22Rv1 (cell line): ENCODE results near the gene PDIA5.

ENCODE experiments used
- ZFX ChIP-seq: fragments of 450-650 bp; IDR thresholded peaks from 2 replicates; pipeline ENCODE4 v1.6.1; 2017; ENCODE audit warnings: antibody characterized with exemption, borderline replicate concordance
- TF ChIP-seq, protein P1 (sequence below): fragments of 450-650 bp; IDR thresholded peaks from 2 replicates; pipeline ENCODE4 v1.5.1; 2017; ENCODE audit warnings: mild to moderate bottlenecking

DNA sequence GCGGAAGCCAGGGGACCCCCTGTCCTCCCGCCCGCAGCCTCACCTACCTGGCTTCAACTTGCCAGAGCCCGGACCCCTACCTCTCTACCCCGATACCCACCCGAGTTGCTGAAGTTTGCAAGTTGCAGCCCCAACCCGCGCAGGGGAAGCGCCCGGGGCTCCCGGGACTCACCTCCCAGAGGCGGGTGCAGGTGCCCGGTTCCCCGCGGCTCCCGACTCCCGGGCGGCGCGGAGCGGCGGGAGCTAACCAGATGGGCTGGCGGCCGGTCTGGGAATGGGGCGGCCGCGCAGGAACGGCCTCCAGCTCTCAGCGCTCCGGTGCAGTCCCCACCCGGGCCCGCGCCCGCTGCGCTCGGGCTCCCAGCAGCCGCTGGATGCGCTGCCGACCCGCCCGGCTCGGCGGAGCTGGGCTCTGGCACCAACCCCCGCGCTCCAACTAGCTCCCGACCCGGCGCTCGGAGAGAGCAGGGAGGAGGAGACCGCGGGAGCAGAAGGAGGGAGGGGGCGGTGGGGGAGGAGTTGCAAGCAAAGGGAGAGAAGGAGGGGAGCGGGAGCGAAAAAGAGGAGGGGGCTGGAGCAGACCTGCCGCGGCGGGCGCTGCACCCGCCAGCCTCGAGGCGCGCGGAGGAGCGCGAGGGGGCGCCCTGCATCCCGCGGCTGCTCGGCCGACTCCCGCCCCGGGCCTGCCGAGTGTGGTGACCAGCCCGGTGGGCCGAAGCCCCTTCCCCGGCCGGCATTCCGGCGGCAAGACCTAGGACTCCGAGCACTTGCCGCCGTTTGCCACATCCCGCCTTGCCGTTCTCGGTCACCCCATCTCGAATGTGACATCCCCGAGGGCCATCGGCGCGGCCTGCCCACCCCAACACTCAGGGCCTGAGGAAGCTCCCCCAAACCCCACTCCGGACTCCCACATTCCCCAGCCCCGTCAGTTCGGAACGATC lies 39.3 kb upstream of the PDIA5 start, which contains the start of gene SEMA5B:
- TF ChIP-seq, protein P1, sequence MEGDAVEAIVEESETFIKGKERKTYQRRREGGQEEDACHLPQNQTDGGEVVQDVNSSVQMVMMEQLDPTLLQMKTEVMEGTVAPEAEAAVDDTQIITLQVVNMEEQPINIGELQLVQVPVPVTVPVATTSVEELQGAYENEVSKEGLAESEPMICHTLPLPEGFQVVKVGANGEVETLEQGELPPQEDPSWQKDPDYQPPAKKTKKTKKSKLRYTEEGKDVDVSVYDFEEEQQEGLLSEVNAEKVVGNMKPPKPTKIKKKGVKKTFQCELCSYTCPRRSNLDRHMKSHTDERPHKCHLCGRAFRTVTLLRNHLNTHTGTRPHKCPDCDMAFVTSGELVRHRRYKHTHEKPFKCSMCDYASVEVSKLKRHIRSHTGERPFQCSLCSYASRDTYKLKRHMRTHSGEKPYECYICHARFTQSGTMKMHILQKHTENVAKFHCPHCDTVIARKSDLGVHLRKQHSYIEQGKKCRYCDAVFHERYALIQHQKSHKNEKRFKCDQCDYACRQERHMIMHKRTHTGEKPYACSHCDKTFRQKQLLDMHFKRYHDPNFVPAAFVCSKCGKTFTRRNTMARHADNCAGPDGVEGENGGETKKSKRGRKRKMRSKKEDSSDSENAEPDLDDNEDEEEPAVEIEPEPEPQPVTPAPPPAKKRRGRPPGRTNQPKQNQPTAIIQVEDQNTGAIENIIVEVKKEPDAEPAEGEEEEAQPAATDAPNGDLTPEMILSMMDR, result peak; percentile 34; the same call in 1 of the 2 replicates
- no peak for TF ChIP-seq ZFX
